Stomach (tissue), 4 donors: ENCODE data around the gene DHRSX.

Source experiments
- CTCF ChIP-seq, 7 experiments: fragments of 450-650 bp in 4 of 7; fragments of 200-600 bp in 3 of 7; sonication (generic) in 3 of 7; IDR thresholded peaks; one replicate each; pipeline ENCODE4 v1.5.1; 2016 to 2019; ENCODE audit warnings: antibody characterized with exemption in 7 of 7, control low read depth in 2 of 7, mild to moderate bottlenecking in 1 of 7
- POLR2A ChIP-seq, 4 donors: fragments of 450-650 bp; IDR thresholded peaks; one replicate each; pipeline ENCODE4 v1.6.1; 2016; ENCODE audit warnings: antibody characterized with exemption in 4 of 4, control low read depth in 2 of 4, mild to moderate bottlenecking in 1 of 4, moderate library complexity in 1 of 4
- POLR2AphosphoS5 ChIP-seq, 3 donors: sonication (generic); formaldehyde crosslinking; IDR thresholded peaks; one replicate each; pipeline ENCODE4 v1.6.1; 2016; ENCODE audit warnings: antibody characterized with exemption in 3 of 3

GRCh38 chrX:2390754-2391153, 110.0 kb downstream of the DHRSX start:
- no peak for TF ChIP-seq POLR2A (IDR thresholded peaks at IDR 0.05)
- TF ChIP-seq CTCF (IDR thresholded peaks at IDR 0.05) = no peak
- TF ChIP-seq POLR2AphosphoS5 (IDR thresholded peaks at IDR 0.05) = no peak
